COR-L47 (cell line): Measurements from ENCODE around the gene APOE.

Experiments used
- DNase-seq: peaks from one replicate; lab custom pipeline; 2025; lab: John Stamatoyannopoulos, UW

The APOE gene

GRCh38 chr19:44954278-44954648, 48.7 kb downstream of the APOE start:
- no peak for DNase-seq

GRCh38 chr19:44954649-44955504, 49.3 kb downstream of the APOE start, which contains the start of gene CLPTM1:
TSS of gene CLPTM1 (plus strand) at chr19:44955380. CDS start at chr19:44955396, 16 bp downstream.
- peak; percentile 96 for DNase-seq

DNA sequence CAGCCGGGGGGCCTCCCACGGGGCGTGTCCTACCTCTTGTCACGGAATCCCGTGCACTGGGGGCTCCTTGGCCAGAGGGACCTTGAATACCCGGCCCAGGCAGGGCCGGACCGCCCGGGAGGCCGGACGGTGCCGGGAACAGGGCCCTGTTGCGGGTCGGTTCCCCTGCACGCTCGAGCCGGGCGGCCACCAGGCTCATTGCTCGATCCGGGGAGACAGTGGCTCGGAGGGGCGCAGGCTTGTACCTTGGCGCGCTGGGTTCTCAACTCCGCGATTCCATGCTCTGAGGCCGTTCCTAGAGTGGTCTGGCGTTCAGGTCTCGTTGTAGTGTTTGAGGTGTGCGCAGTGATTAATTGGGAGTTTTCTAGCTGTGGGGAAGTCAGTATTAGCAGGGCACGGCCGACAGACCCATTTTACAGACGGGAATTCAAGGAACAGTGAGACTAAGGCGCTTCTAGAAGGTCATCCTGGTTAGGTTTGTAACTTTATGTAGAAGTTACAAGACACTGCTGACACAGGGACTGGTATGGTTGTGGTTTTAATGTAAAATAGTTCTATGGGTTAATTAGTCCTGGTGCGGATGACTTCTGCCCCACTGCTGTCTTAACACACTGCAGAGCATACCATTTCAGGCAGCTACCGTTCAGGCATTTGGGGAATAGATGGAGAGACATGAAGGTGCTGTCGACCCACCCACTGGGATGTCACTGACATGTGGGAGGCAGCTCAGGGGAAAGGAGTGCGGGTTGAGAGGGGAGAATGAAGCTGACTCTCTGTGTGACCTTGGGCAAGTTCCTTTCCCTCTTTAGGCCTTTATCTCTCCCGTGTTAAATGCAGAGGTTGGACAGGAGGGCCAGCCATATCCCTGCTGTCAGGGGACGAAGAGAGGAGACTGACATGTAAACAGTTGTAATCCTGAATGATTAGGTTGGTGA, 50.2 kb downstream of the APOE start:
- no peak for DNase-seq

DNA sequence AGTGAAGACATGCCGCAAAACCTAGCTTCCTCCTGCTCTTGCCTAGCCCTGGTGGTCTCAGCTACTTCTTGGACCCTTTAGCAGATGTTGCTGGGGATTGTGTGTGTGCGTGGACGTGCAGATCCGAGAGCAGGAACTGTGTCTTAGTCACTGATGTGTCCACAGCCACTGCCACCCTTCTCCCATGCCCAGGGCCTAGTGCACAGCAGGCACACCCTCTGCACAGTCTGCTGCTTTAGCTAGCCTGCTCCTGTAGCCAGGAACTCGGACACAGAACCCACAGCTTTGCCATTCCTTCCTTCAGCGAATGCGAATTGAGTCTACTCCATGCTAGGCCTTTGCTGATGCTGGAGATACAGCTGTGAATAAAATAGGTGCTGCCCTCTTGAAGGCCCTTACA, 51.9 kb downstream of the APOE start:
- DNase-seq = no peak

GRCh38 chr19:44958090-44958489, 52.5 kb downstream of the APOE start:
- DNase-seq = no peak
